Ramos (cell line): ENCODE measurements around the gene TSPYL4.

Source experiments
- in situ Hi-C: fragments of 300-500 bp; cut with MboI; formaldehyde crosslinking; loops from one replicate; pipeline ENCODE4 v1.14.3; 2022; ENCODE audit warnings: low sequenced_read_pairs; ENCODE audit not compliant: unreplicated experiment

The TSPYL4 gene

GRCh38 chr6:116277124-116277523 is 23.2 kb upstream of the TSPYL4 start:
- in situ Hi-C loops = no loop called here

GRCh38 chr6:116271149-116271708 is 17.4 kb upstream of the TSPYL4 start:
- in situ Hi-C loops = no loop called here

- in situ Hi-C loops = no loop called here
Observed at GRCh38 chr6:116268589-116269293, 14.9 kb upstream of the TSPYL4 start.

GRCh38 chr6:116267836-116268588 is 14.1 kb upstream of the TSPYL4 start:
- in situ Hi-C loops = no loop called here

GRCh38 chr6:116266803-116267202 is 12.9 kb upstream of the TSPYL4 start:
- in situ Hi-C loops = no loop called here

GRCh38 chr6:116265041-116265829 is 11.4 kb upstream of the TSPYL4 start:
- in situ Hi-C loops = no loop called here

- in situ Hi-C loops = no loop called here
Observed at GRCh38 chr6:116263353-116263752, 9.5 kb upstream of the TSPYL4 start.

GRCh38 chr6:116258520-116258919 is 4.6 kb upstream of the TSPYL4 start:
- in situ Hi-C loops = no loop called here

GRCh38 chr6:116256694-116257093 is 2.8 kb upstream of the TSPYL4 start:
- in situ Hi-C loops = no loop called here

- in situ Hi-C loops = no loop called here
Observed at GRCh38 chr6:116255246-116255800, 1.4 kb upstream of the TSPYL4 start.

- in situ Hi-C loops = no loop called here
Observed at GRCh38 chr6:116254297-116255056, 602 bp upstream of the TSPYL4 start.

GRCh38 chr6:116253188-116253504 is 729 bp downstream of the TSPYL4 start:
- in situ Hi-C loops = no loop called here

GRCh38 chr6:116251568-116252384 is 2.1 kb downstream of the TSPYL4 start:
- in situ Hi-C loops = no loop called here

- in situ Hi-C loops = no loop called here
Observed at GRCh38 chr6:116248577-116248976, 5.3 kb downstream of the TSPYL4 start.

GRCh38 chr6:116247285-116247684 is 6.6 kb downstream of the TSPYL4 start:
- in situ Hi-C loops = no loop called here

- in situ Hi-C loops = no loop called here
Observed at GRCh38 chr6:116246089-116246488, 7.8 kb downstream of the TSPYL4 start.

GRCh38 chr6:116244284-116244683 is 9.6 kb downstream of the TSPYL4 start:
- in situ Hi-C loops = no loop called here

GRCh38 chr6:116239856-116240255 is 14.0 kb downstream of the TSPYL4 start:
- in situ Hi-C loops = no loop called here

GRCh38 chr6:116239256-116239655 is 14.6 kb downstream of the TSPYL4 start:
- in situ Hi-C loops = no loop called here
